HCEC 1CT (cell line): ENCODE data around the gene C14orf93.
"Not testable (repeated sequence)": the region's sequence is repeated elsewhere in the genome, so short reads cannot be mapped to it uniquely, and the experiment has no call there.

Experiments used
- DNase-seq: peaks from one replicate; pipeline ENCODE4 v3.0.0-alpha.2; 2017

C14orf93 gene

DNA sequence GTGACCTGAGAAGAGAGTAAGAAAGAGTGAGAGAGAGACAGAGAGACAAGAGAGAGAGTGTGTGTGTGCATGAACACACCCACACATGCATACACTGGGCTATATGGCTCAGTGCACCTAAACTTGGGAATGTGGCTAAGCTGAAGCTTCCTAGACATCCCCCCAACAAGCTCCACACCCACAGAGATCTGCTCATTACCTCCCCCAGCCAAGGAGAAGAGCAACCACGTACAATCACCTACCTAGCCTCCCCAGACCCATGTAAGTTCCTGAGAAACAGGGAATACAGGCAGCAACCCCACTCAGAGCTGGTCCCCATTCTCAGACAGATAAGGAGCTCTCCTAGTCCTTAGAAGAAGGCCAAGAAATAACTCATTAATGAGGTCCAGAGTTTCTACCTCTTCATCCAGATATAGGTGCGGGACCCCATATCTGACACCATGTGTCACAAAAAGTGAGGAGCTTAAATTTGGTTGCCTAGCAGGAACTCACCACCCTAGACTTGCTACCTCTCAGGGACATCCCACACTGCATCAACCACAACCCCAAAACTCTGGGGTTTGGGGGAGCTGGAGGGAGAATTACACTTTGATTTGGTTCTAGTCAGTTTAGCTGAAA, 37.5 kb downstream of the C14orf93 start:
- no peak for DNase-seq

DNA sequence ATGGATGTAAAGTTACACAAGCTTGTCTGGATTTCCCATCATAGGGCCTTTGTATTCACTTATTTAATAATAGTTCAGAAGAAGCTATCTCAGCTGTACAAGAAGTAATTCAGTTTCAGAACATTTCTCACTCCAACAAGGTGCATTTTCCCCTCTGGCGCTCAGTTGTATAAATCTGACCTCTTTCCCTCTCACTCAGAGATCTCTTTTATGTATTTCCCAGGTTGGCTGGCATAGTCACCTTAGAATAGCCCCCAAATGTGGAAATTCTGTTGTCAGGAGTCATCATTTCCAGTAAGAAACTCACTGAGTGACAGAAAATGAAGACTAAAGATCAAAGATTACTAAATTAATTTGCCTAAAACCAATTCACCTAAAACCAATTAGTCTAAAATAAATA, 38.8 kb downstream of the C14orf93 start:
- no peak for DNase-seq

DNA sequence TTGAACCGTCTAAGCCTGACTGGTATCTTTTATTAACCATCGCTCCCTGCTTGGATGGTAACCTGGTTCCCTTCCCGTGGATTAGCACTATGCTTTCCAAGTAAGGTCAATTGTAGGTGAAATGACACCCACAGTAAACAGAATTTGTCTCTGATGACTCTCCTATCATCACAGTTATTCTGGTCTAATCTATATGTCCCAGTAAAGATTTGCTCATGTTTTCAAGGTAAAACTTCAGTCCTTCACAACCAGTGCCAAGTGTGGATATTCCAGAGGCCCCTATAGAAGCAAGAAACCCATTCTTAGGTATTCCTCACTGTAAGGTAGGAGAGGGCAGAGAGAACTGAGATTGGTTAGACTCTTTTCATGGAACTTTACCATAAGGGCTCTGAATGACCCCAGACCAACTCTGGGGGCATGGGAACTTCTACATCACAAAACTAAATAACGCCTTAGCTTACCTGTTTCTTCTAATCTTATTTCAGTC, 43.1 kb downstream of the C14orf93 start:
- DNase-seq, result no peak

DNA sequence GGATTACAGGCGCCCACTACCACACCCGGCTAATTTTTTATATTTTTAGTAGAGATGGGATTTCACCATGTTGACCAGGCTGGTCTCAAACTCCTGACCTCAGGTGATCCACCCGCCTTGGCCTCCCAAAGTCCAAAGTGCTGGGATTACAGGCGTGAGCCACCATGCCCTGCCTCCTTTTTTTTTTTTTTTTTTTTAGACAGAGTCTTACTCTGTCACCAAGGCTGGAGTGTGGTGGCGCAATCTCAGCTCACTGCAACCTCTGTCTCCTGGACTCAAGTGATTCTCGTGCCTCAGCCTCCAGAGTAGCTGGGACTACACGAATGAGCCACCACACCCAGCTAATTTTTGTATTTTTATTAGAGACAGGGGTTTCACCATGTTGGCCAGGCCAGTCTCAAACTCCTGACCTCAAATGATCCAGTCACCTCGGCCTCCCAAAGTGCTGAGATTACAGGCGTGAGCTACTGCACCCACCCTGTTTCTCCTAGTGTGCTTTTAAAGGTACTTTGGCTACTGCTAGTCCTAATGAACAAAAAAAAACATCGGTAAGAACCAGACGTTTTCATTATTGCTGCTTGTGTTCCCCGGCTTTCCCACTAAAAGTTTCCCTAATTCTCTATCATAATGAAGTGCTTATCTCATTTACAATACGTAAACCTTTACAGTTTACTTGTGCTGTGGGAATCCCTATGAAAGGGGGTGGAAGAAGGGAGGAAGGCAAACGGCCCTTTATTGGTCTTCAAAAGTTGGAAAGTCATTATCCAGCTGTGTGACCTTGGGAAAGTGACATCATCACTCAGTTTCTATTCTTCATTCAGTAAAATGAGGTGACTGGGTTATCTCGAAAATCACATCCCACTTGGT, 43.8 kb downstream of the C14orf93 start:
- not testable (repeated sequence) for DNase-seq

DNA sequence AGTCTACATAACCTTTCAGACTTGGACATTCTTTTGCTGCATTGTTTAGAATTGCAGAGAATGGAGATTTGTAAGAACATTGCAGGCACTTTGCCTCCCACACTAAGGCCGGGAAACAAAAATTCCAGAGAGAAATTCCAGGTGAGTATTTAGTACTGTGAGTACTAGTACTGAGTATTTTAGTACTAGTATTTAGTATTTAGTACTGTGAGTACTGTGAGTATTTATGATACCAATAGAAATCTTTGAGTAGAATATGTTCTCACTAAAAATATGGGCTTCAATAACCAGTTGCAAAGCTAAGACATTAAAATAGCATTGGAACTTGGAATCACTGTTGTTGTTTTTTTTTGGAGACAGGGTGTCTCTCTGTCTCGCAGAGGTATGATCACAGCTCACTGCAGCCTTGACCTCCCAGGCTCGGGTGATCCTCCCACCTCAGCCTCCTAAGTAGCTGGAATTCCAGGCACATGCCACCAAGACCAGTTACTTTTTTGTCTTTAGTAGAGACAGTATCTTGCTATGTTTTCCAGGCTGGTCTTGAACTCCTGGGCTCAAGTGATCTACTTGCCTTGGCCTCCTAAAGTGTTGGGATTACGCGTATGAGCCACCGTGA, 47.8 kb downstream of the C14orf93 start:
- DNase-seq, result no peak

DNA sequence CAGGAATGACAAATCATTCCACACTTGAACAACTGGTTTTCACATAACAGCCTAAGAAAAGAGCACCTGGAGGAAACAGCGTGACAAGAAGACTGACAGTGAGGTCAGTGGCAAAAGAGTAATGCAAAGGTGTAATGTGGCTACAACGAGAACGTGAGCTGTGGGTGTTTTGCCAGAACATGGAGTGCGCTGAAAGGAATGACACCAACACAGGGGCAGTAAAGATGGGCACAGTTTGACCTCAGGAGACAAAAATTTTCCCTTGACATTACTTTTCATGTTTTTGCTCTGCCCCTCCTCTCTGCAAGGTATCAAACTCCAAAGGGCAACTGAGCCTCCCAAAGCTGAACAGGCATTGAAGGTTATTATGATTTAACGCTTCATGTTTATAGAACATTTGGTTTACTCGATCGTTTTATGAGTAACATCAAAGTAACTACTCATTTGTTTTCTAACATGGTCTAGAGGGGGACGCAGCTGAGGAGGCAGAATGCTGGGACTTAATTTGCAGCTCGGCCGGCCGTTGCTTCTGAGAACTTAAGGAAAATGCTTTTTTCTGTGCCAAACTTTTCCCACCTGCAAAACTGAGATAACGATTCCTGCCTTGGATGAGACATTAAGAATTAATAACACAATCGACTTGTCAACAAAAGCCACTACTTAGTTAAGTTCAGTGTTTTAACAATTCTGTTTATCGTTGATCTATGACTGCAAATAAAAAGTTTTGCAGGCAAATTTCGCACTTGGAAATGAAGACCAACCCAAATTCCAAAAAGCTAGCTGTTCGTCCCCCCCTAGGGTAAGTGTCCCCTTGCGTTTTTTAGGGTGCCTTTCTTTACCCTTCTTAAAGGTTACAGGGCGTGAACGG, 54.0 kb downstream of the C14orf93 start:
- DNase-seq, result no peak

DNA sequence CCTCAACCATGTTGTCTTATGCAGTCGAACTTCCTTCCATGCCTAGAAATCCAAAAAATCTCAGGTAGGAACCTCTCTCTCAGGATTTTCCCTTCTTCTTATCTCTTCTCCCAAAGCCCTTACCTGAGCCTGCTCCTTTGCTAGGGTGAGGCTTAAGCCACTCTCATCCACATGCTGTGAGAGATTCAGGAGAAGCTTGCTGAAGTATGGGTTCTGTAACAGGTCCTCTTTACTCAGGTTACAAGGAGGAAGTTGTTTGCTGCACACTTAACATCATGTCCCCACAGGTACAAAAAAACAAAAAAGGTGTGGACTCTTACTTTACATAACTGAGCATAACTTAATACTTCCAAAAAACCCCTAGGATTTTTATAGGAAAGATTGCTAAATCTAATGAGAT, 57.5 kb downstream of the C14orf93 start:
- DNase-seq, result no peak

DNA sequence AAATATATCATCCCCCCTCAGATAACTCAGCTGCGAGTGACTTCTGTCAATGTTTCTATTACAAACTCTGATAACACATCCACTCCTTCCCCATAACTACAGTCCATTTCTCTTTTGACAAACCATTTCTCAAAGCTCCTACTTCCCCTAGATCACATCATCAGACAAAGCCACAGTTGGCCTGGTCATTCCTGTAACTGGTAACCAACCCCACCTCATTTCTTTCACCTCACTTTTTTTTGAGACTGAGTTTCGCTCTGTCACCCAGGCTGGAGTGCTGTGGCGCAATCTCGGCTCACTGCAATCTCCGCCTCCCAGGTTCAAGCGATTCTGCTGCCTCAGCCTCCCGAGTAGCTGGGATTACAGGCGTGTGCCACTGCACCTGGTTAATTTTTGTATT, 58.1 kb downstream of the C14orf93 start:
- not testable (repeated sequence) for DNase-seq

DNA sequence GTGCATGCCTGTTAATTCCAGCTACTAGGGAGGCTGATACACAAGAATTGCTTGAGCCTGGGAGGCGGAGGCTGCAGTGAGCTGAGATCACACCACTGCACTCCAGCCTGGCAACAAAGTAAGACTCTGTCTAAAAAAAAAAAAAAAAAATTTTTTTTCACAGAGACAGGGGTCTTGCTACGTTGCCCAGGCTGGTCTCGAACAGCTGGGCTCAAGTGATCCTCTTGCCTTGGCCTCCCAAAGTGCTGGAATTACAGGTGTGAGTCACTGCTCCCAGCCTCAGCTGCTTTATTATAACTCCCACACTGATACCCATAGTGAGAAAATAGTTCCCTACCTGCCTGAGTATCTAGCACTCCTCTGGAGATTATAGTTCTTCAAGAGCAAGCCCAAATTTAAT, 64.3 kb downstream of the C14orf93 start:
- DNase-seq, result no peak

DNA sequence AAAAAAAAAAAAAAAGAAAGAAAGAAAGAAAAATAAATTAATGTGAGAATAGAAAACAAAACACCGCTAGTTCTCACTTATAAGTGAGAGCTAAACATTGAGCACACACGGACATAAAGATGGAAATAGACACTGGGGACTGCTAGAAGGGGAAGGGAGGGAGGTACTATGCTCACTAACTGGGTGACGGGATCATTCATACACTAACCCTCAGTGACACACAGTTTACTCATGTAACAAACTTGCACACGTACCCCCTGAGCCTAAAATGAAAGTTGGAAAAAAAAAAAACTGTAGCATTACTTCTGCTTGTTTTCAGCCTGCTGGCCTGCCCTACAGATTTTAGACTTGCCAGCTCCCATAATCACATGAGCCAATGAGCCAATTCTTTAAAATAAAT, 70.3 kb downstream of the C14orf93 start:
- peak; percentile 76 for DNase-seq
